ENCODE measurements around the gene KRTAP1-3. TPM values are rescaled to one million over a fixed set of nuclear protein-coding genes. Genes with fewer than 3 reads are reported as not detected.
"Not testable (repeated sequence)": the region's sequence is repeated elsewhere in the genome, so short reads cannot be mapped to it uniquely, and the experiment has no call there.

Gene KRTAP1-3, protein sequence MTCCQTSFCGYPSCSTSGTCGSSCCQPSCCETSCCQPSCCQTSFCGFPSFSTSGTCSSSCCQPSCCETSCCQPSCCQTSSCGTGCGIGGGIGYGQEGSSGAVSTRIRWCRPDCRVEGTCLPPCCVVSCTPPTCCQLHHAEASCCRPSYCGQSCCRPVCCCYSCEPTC
- total RNA-seq, result not detected

GRCh38 chr17:41034346-41034935 lies at the start of gene KRTAP1-3:
TSS of gene KRTAP1-3 (minus strand) at chr17:41034874. CDS start at chr17:41034821, 53 bp downstream.
- CTCF ChIA-PET, POLR2A ChIA-PET: not testable (repeated sequence)

DNA sequence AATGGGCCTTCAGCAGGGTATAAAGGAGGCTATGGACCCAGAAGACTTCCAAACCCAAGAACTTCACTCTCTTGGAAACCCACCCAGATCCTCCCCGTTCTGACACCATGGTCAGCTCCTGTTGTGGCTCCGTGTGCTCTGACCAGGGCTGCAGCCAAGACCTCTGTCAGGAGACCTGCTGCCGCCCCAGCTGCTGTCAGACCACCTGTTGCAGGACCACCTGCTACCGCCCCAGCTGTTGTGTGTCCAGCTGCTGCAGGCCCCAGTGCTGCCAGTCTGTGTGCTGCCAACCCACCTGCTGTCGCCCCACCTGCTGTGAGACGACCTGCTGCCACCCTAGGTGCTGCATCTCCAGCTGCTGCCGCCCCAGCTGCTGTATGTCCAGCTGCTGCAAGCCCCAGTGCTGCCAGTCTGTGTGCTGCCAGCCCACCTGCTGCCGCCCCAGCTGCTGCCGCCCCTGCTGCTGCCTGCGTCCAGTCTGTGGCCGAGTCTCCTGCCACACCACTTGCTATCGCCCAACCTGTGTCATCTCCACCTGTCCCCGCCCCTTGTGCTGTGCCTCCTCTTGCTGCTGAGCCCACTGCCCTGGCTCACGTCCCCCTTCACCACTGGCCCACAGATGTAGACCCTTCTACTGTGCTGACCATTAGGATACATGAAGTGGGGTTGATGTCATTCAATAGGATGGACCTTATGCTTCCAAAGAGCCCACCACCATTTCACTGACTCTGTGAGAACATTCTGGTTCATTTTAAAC lies 49.6 kb upstream of the KRTAP1-3 start, which contains the start of gene KRTAP4-7:
Gene KRTAP4-7 (plus strand): TSS at position 51 of the 757 bp plus-strand sequence. CDS start 57 bp downstream, at position 108.
- CTCF ChIA-PET, POLR2A ChIA-PET: not testable (repeated sequence)

- POLR2A ChIA-PET, CTCF ChIA-PET: not testable (repeated sequence)
These were observed 48.8 kb upstream of the KRTAP1-3 start for GRCh38 chr17:41083427-41083826.

- POLR2A ChIA-PET, result no interaction called here
- CTCF ChIA-PET, result no interaction called here
These were observed 48.0 kb upstream of the KRTAP1-3 start for GRCh38 chr17:41082626-41083025.

DNA sequence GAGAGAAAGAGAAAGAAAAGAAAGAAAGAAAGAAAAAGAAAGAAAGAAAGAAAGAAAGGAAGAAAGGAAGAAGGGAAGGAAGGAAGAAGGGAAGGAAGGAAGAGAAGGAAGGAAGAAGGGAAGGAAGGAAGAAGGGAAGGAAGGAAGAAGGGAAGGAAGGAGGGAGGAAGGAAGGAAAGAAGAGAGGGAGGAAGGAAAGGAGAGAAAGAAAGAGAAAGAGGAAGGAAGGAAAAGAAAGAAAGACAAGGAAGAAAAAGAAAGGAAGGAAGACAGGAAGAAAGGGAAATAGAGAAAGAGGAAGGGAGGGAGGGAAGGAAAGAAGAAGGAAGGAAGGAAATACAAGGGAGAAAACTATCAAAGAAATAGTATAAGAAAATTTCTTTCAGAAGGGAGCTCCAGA lies 42.1 kb upstream of the KRTAP1-3 start:
- CTCF ChIA-PET, result no interaction called here
- POLR2A ChIA-PET, result no interaction called here

- CTCF ChIA-PET, result no interaction called here
- POLR2A ChIA-PET, result no interaction called here
These were observed 39.0 kb upstream of the KRTAP1-3 start for GRCh38 chr17:41073676-41074075.

GRCh38 chr17:41071606-41072360 lies 37.1 kb upstream of the KRTAP1-3 start:
- ChIA-PET POLR2A (no interaction called here), CTCF (no interaction called here)

DNA sequence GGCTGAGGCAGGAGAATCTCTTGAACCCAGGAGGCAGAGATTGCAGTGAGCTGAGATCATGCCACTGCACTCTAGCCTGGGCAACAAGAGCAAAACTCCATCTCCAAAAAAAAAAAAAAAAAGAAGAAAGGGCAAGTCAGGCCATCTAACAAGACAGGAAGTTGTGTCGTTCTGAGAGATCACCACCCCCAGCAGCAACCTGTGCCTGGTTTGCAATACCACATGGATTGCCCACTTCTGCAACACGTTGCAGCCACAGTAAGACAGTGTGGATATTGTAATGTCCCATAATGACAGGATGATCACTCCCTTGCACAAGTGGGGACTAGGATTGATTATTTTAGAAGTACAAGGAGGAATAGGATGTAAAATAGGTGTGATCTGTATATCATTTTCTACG lies 34.4 kb upstream of the KRTAP1-3 start:
- ChIA-PET CTCF (no interaction called here), POLR2A (no interaction called here)

GRCh38 chr17:41067281-41067680 lies 32.6 kb upstream of the KRTAP1-3 start:
- ChIA-PET POLR2A (no interaction called here), CTCF (no interaction called here)

- POLR2A ChIA-PET, result no interaction called here
- CTCF ChIA-PET, result no interaction called here
These were observed 31.4 kb upstream of the KRTAP1-3 start, which contains the start of gene KRTAP2-4 for GRCh38 chr17:41065829-41066624. TSS of gene KRTAP2-4 (minus strand) at chr17:41065879. CDS start at chr17:41065845, 34 bp downstream.

DNA sequence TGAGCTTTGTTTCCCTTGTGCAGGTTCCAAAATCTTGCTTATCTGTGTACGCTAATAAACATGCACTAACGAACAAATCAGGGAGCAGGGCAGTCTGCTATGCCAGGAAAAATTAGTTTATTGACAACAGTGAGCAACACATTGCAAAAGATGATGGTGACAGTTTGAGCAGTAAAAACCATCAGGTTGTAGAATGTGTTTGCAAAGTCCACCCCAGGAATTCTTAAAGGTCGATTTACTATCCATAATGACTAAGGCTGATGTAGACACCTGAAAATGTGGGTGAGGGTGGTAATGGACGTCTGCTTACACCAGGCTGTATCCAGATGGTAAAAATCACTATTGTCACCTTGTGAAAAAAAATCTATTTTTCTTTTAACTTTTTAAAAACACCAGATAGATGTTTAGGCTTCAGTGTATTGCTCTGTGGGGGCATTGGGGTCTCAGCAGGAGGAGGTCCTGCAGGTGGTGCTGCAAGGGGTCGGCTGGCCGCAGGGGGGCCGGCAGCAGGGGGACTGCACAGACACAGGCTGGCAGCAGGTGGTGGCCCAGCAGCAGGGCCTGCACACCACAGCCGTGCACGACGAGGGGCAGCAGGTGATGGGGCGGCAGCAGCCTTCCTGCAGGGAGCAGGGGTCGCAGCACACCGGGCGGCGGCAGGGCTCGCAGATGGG lies 30.5 kb upstream of the KRTAP1-3 start:
- CTCF ChIA-PET, result not testable (repeated sequence)

GRCh38 chr17:41064301-41064700 lies 29.6 kb upstream of the KRTAP1-3 start:
- POLR2A ChIA-PET, result no interaction called here
- CTCF ChIA-PET, result no interaction called here

More for the DNA sequence above, 30.5 kb upstream of the KRTAP1-3 start:
- POLR2A ChIA-PET, result not testable (repeated sequence)

DNA sequence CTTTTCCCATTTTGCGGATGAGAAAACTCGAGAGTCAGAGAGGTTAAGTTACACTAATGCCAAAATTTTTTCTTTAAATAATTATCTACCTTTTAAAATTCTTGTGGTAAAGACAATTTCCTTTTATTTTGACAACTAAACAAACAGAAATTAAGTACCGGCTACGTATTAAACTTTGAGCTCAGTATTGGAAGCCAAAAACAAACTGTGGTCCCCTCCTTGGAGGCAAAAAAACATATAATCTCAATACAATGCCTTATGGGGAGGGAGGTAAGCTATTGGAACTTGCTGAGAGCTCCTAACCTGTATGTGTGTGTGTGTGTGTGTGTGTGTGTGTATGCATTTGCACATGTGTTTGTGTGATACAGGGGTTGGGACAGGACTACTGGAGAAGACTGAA lies 28.8 kb upstream of the KRTAP1-3 start:
- CTCF ChIA-PET, result no interaction called here
- POLR2A ChIA-PET, result no interaction called here

DNA sequence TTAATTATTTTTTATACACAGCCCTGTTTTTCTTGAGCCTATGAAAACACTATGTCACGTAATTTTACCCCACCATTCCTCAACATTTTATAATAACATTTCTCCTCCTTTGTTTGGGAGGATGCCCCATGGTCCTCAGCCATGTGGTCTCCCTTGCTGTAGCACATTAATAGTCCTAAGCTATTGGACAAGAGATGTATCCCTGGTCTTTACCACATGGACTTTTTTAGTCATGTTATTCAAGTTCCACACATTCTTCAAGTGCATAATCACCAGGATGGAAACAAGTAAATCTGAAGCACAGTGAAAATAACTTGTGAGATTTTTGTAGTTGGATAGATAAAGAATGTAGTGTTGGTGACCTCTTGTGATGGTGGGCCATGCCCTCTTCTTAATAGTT lies 27.3 kb upstream of the KRTAP1-3 start:
- ChIA-PET POLR2A (no interaction called here), CTCF (no interaction called here)

GRCh38 chr17:41060052-41060604 lies 25.5 kb upstream of the KRTAP1-3 start, which contains the start of gene KRTAP2-3:
TSS of gene KRTAP2-3 (minus strand) at chr17:41060114. CDS start at chr17:41060050, 64 bp downstream.
- ChIA-PET CTCF (no interaction called here), POLR2A (no interaction called here)

- POLR2A ChIA-PET, CTCF ChIA-PET: not testable (repeated sequence)
These were observed 24.8 kb upstream of the KRTAP1-3 start for GRCh38 chr17:41059276-41060051.

GRCh38 chr17:41058741-41059140 lies 24.1 kb upstream of the KRTAP1-3 start:
- POLR2A ChIA-PET, result no interaction called here

GRCh38 chr17:41057547-41057946 lies 22.9 kb upstream of the KRTAP1-3 start:
- POLR2A ChIA-PET, result no interaction called here

More at GRCh38 chr17:41058741-41059140, 24.1 kb upstream of the KRTAP1-3 start:
- CTCF ChIA-PET, result no interaction called here

More at GRCh38 chr17:41057547-41057946, 22.9 kb upstream of the KRTAP1-3 start:
- CTCF ChIA-PET, result no interaction called here
